ENCODE measurements around the gene GNA14. TPM values are rescaled to one million over a fixed set of nuclear protein-coding genes. Genes with fewer than 3 reads are reported as not detected.

Gene GNA14
- total RNA-seq, 1 experiment from 2014 or later, result 0.37 TPM

- no peak for DNase-seq
- Mint-ChIP-seq H3K4me1 (peaks cover 11 to 25% of the 10 kb centered on the region in 2 experiments), H3K4me3 (no peak overlapping the region), H3K36me3 (ENCODE audit: insufficient read depth in 1 of 3, low read depth in 3 of 3) (peaks cover 0 to 8% (median 8%) of the 10 kb centered on the region in 3 experiments; a peak in 3 of 7 replicates), H3K27me3 (ENCODE audit: low read depth) (no peaks in the 10 kb centered on the region), H3K27ac (no peak overlapping the region), H3K9me3 (peaks cover 5 to 14% of the 10 kb centered on the region in 2 experiments)
- Histone ChIP-seq H3K9ac (ENCODE audit: extremely low read depth, insufficient read length, low read length) (no peak overlapping the region), H3K27ac (ENCODE audit: insufficient read length, low read depth, low read length) (no peak overlapping the region), H2BK120ac (ENCODE audit: low read depth, low read length, poor library complexity, severe bottlenecking) (no peak overlapping the region), H4K8ac (replicated peaks; ENCODE audit: insufficient read length, low read depth, low read length) (no peak overlapping the region), H3K23me2 (ENCODE audit: insufficient read length, low read depth, low read length, poor library complexity, severe bottlenecking) (no peaks in the 10 kb centered on the region), H3K14ac (ENCODE audit: insufficient read depth, low read length) (no peak overlapping the region), H3K4me1 (ENCODE audit: insufficient read depth, low read length) (no peaks in the 10 kb centered on the region), H3K18ac (ENCODE audit: insufficient read length, low read depth, low read length) (no peak overlapping the region), H3K56ac (ENCODE audit: insufficient read length, low read depth, low read length) (no peak overlapping the region), H3K79me1 (ENCODE audit: insufficient read depth, low read depth, low read length, poor library complexity, severe bottlenecking) (no peaks in the 10 kb centered on the region), H3K79me2 (ENCODE audit: insufficient read depth, low read length) (no peaks in the 10 kb centered on the region), H2BK15ac (ENCODE audit: low read depth, low read length) (no peak overlapping the region), H2AFZ (ENCODE audit: low read length) (no peak overlapping the region), H3T11ph (ENCODE audit: low read length) (no peak overlapping the region), H4K91ac (ENCODE audit: insufficient read length, low read depth, low read length) (no peak overlapping the region), H2BK5ac (ENCODE audit: insufficient read length, low read length) (no peak overlapping the region), H4K5ac (ENCODE audit: insufficient read length, low read depth, low read length) (no peak overlapping the region), H3K27me3 (ENCODE audit: insufficient read depth, low read length) (no peaks in the 10 kb centered on the region), H4K20me1 (ENCODE audit: control insufficient read depth, insufficient read depth, insufficient read length) (no peaks in the 10 kb centered on the region), H3K9me3 (ENCODE audit: control insufficient read depth, low read depth, low read length) (no peaks in the 10 kb centered on the region), H3K23ac (ENCODE audit: insufficient read length, low read depth, low read length) (no peak overlapping the region), H2BK20ac (ENCODE audit: low read depth, low read length, poor library complexity, severe bottlenecking) (no peak overlapping the region), H3K4ac (ENCODE audit: low read depth, low read length) (no peak overlapping the region), H2BK12ac (ENCODE audit: insufficient read length, low read depth, low read length) (no peak overlapping the region), H3K4me2 (ENCODE audit: insufficient read depth, insufficient read length, low read length) (no peak overlapping the region), H2AK5ac (ENCODE audit: insufficient read length, low read length) (no peak overlapping the region)
- no peak for TF ChIP-seq CTCF (conservative IDR thresholded peaks at IDR 0.05)
- WGBS (ENCODE audit: extremely low coverage, insufficient read length, low lambda C conversion rate), result no CpG with 5 or more reads among the region's 14 CpGs
Measured at GRCh38 chr9:77453825-77454647, 194.1 kb downstream of the GNA14 start.
